ENCODE results near the gene FSD1.
A peak's percentile ranks its signal among the peaks of the same experiment; 100 is the strongest.
"Not testable (repeated sequence)": the region's sequence is repeated elsewhere in the genome, so short reads cannot be mapped to it uniquely, and the experiment has no call there.

FSD1 gene

DNA sequence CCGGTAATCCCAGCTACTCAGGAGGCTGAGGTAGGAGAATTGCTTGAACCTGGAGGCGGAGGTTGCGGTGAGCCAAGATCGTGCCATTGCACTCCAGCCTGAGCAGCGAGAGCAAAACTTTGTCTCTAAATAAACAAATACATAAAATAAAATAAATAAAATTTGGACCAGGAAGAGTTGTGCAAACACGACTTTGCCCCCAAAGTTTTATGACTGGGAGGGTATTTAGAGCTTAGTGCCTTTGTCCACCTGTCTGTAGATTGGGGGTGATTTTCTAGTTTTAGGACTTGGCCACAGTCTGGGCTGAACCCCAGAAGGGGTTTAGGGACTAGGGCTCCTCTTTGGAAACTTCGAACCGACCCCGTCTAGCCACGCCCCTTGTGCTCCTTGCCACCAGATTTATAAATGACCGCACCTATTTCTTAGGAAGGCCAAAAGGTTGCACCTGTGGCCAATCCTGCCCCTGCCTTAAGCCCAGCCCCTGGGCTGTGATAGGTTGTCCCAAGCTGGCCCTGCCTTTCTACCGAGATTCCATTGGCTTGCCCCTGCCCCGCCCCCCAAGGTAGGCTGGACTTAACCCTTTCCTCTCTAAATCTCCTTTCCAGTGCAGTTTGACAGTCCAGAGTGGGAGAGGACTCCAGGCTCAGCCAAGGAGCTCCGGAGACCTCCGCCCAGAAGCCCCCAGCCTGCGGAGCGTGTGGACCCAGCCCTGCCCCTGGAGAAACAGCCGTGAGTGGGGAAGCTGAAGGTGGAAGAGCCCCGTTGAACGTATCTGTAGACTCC lies 20.0 kb upstream of the FSD1 start:
- DNase-seq (ENCODE audit: low read depth in 1 of 2, low spot score in 1 of 2), result no peak

DNA sequence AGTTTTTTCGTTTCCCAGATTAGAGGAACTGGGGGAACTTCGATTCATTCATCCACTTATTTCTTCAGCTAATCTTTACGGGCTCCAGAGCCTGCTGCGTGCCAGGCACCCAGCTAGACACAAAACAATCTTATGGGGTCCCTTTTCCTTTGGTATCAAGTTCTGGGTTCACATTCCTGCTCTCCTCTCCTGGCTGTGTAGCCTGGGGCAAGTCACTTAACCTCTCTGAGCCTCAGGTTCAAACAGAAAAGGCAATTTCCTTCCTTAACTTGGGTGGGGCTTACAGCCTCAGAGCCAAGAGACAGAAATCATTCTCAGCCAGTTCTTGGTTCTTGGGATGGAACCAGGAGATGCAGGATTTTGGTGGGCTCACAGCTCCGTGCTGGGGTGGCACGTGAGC lies 19.4 kb upstream of the FSD1 start:
- DNase-seq (ENCODE audit: low read depth in 1 of 2, low spot score in 1 of 2), result no peak

GRCh38 chr19:4286141-4286540 lies 18.3 kb upstream of the FSD1 start:
- DNase-seq (ENCODE audit: low read depth in 1 of 2, low spot score in 1 of 2), result not testable (repeated sequence)

DNA sequence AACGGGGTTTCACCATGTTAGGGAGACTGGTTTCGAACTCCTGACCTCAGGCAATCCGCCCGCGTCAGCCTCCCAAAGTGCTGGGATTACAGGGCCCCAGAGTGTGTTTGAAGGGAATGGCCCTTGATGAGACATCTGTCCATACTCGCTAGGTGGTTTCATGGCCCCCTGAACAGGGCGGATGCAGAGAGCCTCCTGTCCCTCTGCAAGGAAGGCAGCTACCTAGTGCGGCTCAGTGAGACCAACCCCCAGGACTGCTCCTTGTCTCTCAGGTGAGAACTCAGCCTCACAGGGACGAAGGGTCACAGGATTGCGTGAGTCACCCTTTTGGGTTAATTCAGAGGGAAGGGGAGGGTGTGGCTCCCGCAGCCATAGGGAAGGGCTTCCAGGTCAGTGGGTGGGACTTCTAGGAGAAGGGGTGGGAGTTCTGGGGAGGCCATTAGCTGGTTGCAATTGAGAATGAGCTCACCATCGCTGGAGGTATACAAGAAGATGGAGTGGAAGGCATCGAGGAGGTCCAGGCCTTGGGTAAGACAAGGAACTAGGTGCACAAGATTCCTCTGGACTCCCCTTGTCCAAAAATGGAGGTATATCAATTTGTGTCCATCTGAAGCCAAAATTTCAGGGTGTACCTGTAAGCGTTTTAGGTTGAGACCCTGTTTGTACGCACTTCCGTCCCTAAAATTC lies 16.2 kb upstream of the FSD1 start:
- DNase-seq (ENCODE audit: low read depth in 1 of 2, low spot score in 1 of 2), result no peak

- no peak for DNase-seq (ENCODE audit: low read depth in 1 of 2, low spot score in 1 of 2)
These were observed 13.1 kb upstream of the FSD1 start for GRCh38 chr19:4291184-4291732.

DNA sequence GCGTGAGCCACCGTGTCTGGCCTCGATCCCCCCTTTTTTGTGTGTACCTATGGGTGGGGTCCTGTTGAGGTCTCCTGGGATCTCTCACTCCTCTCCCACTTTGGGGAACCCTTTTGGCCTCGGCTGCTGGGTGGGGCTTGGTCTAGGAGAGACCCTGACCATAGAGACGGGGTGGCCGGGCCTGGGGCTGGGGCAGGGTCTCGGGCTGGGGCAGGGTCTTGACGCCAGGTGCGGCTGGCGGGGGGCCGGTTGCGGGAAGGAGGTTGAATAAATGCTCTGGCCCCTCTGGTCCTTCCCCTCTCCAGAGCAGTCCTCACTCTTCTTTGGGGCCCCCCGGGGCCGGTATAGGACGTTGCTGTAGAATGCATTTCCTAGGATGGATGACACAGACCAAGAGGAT lies 11.9 kb upstream of the FSD1 start:
- no peak for DNase-seq (ENCODE audit: low read depth in 1 of 2, low spot score in 1 of 2)

DNA sequence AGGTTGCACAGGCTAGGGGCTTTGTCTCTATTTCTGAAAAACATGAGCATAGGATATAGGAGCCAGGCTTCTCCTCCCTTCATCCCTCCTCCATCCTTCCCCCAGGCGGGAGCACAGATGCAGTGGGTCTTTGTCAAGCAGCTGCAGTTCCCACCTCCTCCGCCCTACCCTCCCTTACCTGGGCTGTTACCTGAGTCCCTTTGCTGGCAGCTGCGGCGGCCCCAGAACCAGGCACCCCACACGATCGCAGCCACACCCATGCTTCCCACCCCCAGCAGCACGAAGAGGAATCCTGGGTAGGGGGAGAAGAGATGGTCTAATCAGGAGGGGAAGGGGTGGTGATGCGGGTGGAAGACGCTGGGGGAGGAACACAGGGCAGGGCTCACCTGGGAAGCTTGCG lies 10.0 kb upstream of the FSD1 start:
- DNase-seq (ENCODE audit: low read depth in 1 of 2, low spot score in 1 of 2), result no peak

DNA sequence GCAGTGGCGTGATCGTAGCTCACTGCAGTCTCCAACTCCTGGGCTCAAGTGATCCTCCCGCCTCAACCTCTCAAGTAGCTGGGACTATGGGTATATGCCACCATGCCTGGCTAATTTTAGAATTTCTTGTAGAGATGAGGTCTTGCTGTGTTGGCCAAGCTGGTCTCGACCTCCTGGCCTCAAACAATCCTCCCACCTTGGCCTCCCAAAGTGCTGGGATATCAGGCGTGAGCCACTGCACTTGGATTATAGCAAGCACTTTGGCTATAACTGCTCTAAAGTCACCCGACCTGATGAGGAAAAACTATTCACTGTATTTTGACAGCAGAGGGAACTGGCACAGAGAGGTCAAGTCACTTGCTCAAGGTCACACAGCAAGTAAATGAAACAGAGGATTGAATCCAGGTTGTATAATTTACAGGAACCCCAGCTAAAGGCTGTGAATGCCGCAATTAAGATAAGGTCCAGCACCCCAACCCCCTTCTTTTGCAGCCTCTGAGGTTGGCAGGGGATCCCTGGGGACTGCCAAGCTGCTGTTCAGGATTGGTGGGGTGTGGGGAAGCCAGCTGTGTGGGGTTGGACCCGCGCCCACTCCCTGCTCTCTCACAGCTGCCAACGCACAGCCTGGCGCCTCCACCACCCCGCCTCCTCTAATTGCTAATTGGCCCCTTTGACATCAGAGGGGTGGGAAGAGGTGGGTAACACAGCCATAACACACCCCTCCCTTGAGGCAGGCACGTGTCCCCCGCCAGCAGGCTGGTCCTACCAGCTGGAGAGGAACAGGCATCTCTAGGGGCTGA lies 8.2 kb upstream of the FSD1 start:
- DNase-seq (ENCODE audit: low read depth in 1 of 2, low spot score in 1 of 2), result no peak

GRCh38 chr19:4297901-4298809 lies 6.2 kb upstream of the FSD1 start:
- peak in 1 of 2 donors; percentile 33 for DNase-seq (ENCODE audit: low read depth in 1 of 2, low spot score in 1 of 2)

GRCh38 chr19:4298810-4299550 lies 5.4 kb upstream of the FSD1 start:
- DNase-seq (ENCODE audit: low read depth in 1 of 2, low spot score in 1 of 2), result no peak

GRCh38 chr19:4300589-4300988 lies 3.8 kb upstream of the FSD1 start:
- DNase-seq (ENCODE audit: low read depth in 1 of 2, low spot score in 1 of 2), result no peak

DNA sequence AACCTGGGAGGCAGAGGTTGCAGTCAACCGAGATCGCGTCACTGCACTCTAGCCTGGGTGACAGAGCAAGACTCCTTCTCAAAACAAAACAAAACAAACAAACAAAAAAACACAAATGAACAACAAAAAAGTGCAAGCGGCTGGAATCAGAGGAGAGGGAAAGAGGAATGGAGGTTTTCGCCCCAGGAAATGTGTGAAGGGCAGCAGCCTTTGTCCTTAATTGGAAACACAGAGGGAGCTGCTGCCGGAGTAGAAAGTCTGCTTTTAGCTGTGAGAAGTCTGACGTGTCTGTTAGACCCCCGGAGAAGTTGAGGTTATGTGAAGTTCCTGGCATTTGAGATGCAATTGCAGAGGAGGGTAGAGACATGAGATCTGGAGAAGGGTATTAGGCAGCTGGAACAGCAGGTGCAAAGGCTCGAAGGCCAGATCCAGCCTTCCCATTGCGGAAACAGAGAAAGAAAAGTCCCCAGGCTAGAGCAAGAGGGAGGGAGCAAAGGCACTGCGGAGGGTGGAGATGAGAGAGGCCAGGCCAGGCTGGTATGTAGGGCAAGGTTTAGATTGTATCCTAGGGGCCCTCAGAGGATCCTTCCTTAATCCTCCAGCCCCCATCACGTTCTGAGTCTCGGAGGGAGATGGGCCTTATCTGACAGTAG lies 2.7 kb upstream of the FSD1 start:
- no peak for DNase-seq (ENCODE audit: low read depth in 1 of 2, low spot score in 1 of 2)

DNA sequence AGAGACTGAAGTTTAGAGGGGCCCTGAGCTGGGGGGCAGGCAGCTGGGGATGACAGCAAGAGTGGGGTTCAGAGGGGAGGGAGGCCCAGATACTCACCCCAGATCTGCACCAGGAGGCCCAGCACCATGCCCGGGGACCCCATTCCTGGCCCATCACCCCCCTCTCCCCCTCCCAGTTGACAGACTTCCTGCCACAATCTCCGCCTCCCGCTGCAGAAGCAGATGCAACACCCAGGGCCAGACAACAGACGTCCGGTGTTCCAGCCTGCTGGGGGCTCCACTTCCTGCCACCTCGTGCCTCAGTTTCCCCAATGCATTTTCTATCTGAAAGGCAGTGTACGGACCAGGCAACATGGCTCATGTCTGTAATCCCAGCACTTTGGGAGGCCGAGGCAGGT lies 2.2 kb upstream of the FSD1 start, which contains the start of gene TMIGD2:
Gene TMIGD2, minus strand, starts transcription at position 147 of the 398 bp plus-strand sequence. Its CDS starts 4 bp downstream, at position 143.
- no peak for DNase-seq (ENCODE audit: low read depth in 1 of 2, low spot score in 1 of 2)

- DNase-seq (ENCODE audit: low read depth in 1 of 2, low spot score in 1 of 2), result no peak
These were observed 420 bp upstream of the FSD1 start for GRCh38 chr19:4303819-4304537.

DNA sequence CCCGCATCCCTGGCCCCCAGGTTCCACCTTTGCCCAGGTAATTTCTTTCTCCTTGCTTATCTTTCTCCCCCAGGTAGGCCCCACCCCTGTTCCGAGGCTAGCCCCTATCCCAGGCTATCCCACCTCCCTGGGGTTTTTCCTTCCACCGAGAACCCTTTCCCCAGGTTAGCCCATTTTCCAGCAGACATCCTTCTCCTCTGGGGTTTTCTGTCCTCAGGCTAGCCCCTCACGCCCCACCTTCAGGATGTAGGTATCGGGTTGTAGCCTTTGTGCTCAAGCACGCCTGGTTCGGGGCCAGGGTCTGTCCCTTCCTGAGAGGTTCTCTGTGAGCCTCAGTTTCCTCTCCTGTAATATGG lies 837 bp downstream of the FSD1 start:
- DNase-seq (ENCODE audit: low read depth in 1 of 2, low spot score in 1 of 2), result no peak

GRCh38 chr19:4305659-4306058 lies 1.3 kb downstream of the FSD1 start:
- no peak for DNase-seq (ENCODE audit: low read depth in 1 of 2, low spot score in 1 of 2)

DNA sequence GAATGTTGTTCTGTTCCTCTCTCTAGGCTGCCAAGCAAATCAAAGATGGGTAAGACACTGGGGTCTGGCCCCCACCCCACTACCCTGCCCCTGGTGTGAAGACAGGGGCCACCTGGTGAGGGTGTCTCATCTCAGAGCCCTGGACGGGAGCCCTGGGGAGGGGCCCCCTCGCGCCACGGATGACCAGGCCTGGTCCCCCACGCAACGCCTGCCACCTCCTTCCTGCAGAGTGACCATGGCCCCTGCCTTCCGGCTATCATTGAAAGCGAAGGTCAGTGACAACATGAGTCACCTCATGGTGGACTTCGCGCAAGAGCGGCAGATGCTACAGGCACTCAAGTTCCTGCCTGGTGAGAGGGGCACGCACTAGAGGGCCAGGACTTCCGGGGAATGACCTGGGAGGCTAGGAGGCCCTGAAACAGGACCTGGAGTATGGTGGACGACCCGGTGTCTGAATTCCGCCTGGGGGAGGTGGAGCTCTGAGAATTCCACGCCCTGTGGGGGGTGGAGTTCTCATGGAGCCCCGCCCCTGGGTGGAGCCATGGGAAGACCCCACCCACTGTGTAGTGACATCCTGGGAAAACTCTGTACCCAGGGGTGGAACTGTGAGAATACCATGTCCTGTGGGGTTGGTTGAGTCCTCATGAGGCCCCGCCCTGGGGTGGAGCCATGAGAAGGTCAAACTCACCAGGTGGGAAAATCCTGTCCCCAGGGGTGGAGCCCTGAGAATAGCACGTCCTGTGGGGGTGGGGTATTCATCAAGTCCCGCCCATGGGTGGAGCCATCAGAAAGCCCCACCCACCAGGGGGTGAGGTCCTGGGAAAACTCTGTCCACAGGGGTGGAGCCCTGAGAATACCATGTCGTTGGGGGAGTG lies 6.1 kb downstream of the FSD1 start:
- DNase-seq (ENCODE audit: low read depth in 1 of 2, low spot score in 1 of 2), result no peak
